NCI-H2029 treated with DMSO at 0.1 percent for 48 hours (cell line): ENCODE data around the gene DAD1.
A peak's percentile ranks its signal among the peaks of the same experiment; 100 is the strongest.
"Not testable (repeated sequence)": the region's sequence is repeated elsewhere in the genome, so short reads cannot be mapped to it uniquely, and the experiment has no call there.

ENCODE experiments used
- DNase-seq: peaks from one replicate; lab custom pipeline; 2025; lab: John Stamatoyannopoulos, UW

The DAD1 gene

GRCh38 chr14:22589096-22589839 lies at the start of gene DAD1:
Gene DAD1, minus strand, starts transcription at chr14:22589224. Its CDS starts 67 bp downstream, at chr14:22589157.
- peak; percentile 95 for DNase-seq

GRCh38 chr14:22635980-22636379 lies 47.0 kb upstream of the DAD1 start:
- DNase-seq, result not testable (repeated sequence)

- no peak for DNase-seq
These were observed 45.3 kb upstream of the DAD1 start for GRCh38 chr14:22634233-22634900.

GRCh38 chr14:22630486-22630885 lies 41.5 kb upstream of the DAD1 start:
- no peak for DNase-seq

- no peak for DNase-seq
These were observed 41.0 kb upstream of the DAD1 start for GRCh38 chr14:22630066-22630465.

- no peak for DNase-seq
These were observed 40.3 kb upstream of the DAD1 start for GRCh38 chr14:22629361-22629760.

- no peak for DNase-seq
These were observed 38.7 kb upstream of the DAD1 start for GRCh38 chr14:22627506-22628263.

- no peak for DNase-seq
These were observed 37.6 kb upstream of the DAD1 start for GRCh38 chr14:22626590-22626989.

- DNase-seq, result no peak
These were observed 34.0 kb upstream of the DAD1 start for GRCh38 chr14:22623047-22623446.

GRCh38 chr14:22622255-22622654 lies 33.2 kb upstream of the DAD1 start:
- no peak for DNase-seq

- not testable (repeated sequence) for DNase-seq
These were observed 26.7 kb upstream of the DAD1 start for GRCh38 chr14:22615765-22616164.

- no peak for DNase-seq
These were observed 25.3 kb upstream of the DAD1 start for GRCh38 chr14:22614240-22614799.

- DNase-seq, result no peak
These were observed 24.8 kb upstream of the DAD1 start for GRCh38 chr14:22613736-22614239.

GRCh38 chr14:22613106-22613695 lies 24.2 kb upstream of the DAD1 start:
- DNase-seq, result no peak

- DNase-seq, result no peak
These were observed 21.9 kb upstream of the DAD1 start for GRCh38 chr14:22610931-22611330.

GRCh38 chr14:22607291-22607690 lies 18.3 kb upstream of the DAD1 start:
- no peak for DNase-seq

GRCh38 chr14:22606380-22606779 lies 17.4 kb upstream of the DAD1 start:
- DNase-seq, result no peak

GRCh38 chr14:22602862-22603261 lies 13.8 kb upstream of the DAD1 start:
- no peak for DNase-seq

GRCh38 chr14:22601996-22602395 lies 13.0 kb upstream of the DAD1 start:
- no peak for DNase-seq

GRCh38 chr14:22601456-22601855 lies 12.4 kb upstream of the DAD1 start:
- no peak for DNase-seq

- DNase-seq, result no peak
These were observed 11.0 kb upstream of the DAD1 start for GRCh38 chr14:22600027-22600426.

- DNase-seq, result no peak
These were observed 10.3 kb upstream of the DAD1 start for GRCh38 chr14:22599349-22599748.
